Measurements from ENCODE around the gene SLC7A7. TPM values are rescaled to one million over a fixed set of nuclear protein-coding genes. Genes with fewer than 3 reads are reported as not detected.
A peak's percentile ranks its signal among the peaks of the same experiment; 100 is the strongest.

The SLC7A7 gene
- total RNA-seq, 1 experiment from 2014 or later = 3.1 TPM

- H3K27me3 Mint-ChIP-seq (ENCODE audit: low read depth) = peaks cover 4% of the 10 kb centered on the region
- Histone ChIP-seq H3K18ac (ENCODE audit: insufficient read length, low read depth, low read length) (peak overlapping the region; percentile 92), H3K23me2 (ENCODE audit: insufficient read length, low read depth, low read length, poor library complexity, severe bottlenecking) (peaks cover 9% of the 10 kb centered on the region), H3K14ac (ENCODE audit: insufficient read depth, low read length) (peak overlapping the region; percentile 92), H2BK15ac (ENCODE audit: low read depth, low read length) (no peak overlapping the region), H2AK5ac (ENCODE audit: insufficient read length, low read length) (no peak overlapping the region), H3K4ac (ENCODE audit: low read depth, low read length) (no peak overlapping the region; the same call in 1 of the 2 replicates), H4K8ac (replicated peaks; ENCODE audit: insufficient read length, low read depth, low read length) (no peak overlapping the region), H2BK20ac (ENCODE audit: low read depth, low read length, poor library complexity, severe bottlenecking) (no peak overlapping the region), H2BK120ac (ENCODE audit: low read depth, low read length, poor library complexity, severe bottlenecking) (peak overlapping the region; percentile 52), H2BK12ac (ENCODE audit: insufficient read length, low read depth, low read length) (peak overlapping the region; percentile 83), H3K4me1 (ENCODE audit: insufficient read depth, low read length) (peaks cover 13% of the 10 kb centered on the region), H2AFZ (ENCODE audit: low read length) (no peak overlapping the region), H3K56ac (ENCODE audit: insufficient read length, low read depth, low read length) (no peak overlapping the region), H3T11ph (ENCODE audit: low read length) (peak overlapping the region; percentile 9), H3K79me1 (ENCODE audit: insufficient read depth, low read depth, low read length, poor library complexity, severe bottlenecking) (no peaks in the 10 kb centered on the region), H4K5ac (ENCODE audit: insufficient read length, low read depth, low read length) (no peak overlapping the region), H3K9me3 (ENCODE audit: control insufficient read depth, low read depth, low read length) (no peaks in the 10 kb centered on the region), H3K27ac (ENCODE audit: insufficient read length, low read depth, low read length) (peak overlapping the region; percentile 46), H3K23ac (ENCODE audit: insufficient read length, low read depth, low read length) (no peak overlapping the region), H3K79me2 (ENCODE audit: insufficient read depth, low read length) (no peaks in the 10 kb centered on the region), H4K91ac (ENCODE audit: insufficient read length, low read depth, low read length) (no peak overlapping the region), H3K4me2 (ENCODE audit: insufficient read depth, insufficient read length, low read length) (peak overlapping the region; percentile 79), H2BK5ac (ENCODE audit: insufficient read length, low read length) (peak overlapping the region; percentile 64), H3K27me3 (ENCODE audit: insufficient read depth, low read length) (no peaks in the 10 kb centered on the region), H4K20me1 (ENCODE audit: control insufficient read depth, insufficient read depth, insufficient read length) (no peaks in the 10 kb centered on the region), H3K9ac (ENCODE audit: extremely low read depth, insufficient read length, low read length) (peak overlapping the region; percentile 82)
- WGBS (ENCODE audit: extremely low coverage, insufficient read length, low lambda C conversion rate) = no CpG with 5 or more reads among the region's 34 CpGs
- TF ChIP-seq CTCF (conservative IDR thresholded peaks at IDR 0.05) = peak; percentile 98
- peak overlapping the region; percentile 75 to 86 for H3K4me3 Mint-ChIP-seq
- no peaks in the 10 kb centered on the region; a peak in 1 of 7 replicates for H3K36me3 Mint-ChIP-seq (ENCODE audit: insufficient read depth in 1 of 3, low read depth in 3 of 3)
- no peaks in the 10 kb centered on the region; a peak in 1 of 5 replicates for H3K9me3 Mint-ChIP-seq
- DNase-seq = peak; percentile 97
- peaks cover 48 to 55% of the 10 kb centered on the region in 2 experiments for H3K4me1 Mint-ChIP-seq
- peak overlapping the region; percentile 88 to 99 (median 96); a peak in 6 of 7 replicates for H3K27ac Mint-ChIP-seq
Measured at GRCh38 chr14:22822571-22823098, 7.4 kb upstream of the SLC7A7 start.

Measured in H9 (cell line).